GM18507 (cell line): ENCODE data around the gene C6orf62.

Experiments
- DNase-seq: peaks from one replicate; pipeline ENCODE4 v3.0.0; 2011; ENCODE audit warnings: low read depth; ENCODE audit not compliant: insufficient read length; ENCODE audit errors: extremely low spot score
- FAIRE-seq: peaks from 2 replicates; lab custom pipeline; 2011; peaks lifted over from hg19 to GRCh38; lab: Jason Lieb, UNC

C6orf62 gene

DNA sequence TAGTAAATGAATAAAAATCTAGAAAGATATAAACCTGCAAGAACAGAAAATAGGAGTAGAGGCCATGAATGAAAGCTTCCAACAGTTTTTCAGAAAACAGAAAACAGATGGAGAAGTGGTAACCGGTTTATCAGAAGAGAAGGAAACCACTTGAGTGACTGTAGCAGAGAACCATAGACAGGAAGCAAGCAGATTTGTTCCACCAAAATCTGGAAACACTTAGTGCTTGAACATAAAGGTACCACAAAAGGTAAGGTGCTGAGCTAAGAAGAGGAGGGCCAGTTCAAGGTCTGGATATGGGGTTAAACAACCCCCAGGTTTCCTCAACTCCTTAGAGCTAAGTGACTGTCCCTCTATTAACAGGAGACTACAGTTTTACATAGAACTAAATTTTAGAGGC is 63.7 kb downstream of the C6orf62 start:
- FAIRE-seq (no peak), DNase-seq (no peak)
